Measurements from ENCODE around the gene PIK3R5. TPM values are rescaled to one million over a fixed set of nuclear protein-coding genes. Genes with fewer than 3 reads are reported as not detected.

The PIK3R5 gene
- total RNA-seq, 1 experiment from 2014 or later: not detected

DNA sequence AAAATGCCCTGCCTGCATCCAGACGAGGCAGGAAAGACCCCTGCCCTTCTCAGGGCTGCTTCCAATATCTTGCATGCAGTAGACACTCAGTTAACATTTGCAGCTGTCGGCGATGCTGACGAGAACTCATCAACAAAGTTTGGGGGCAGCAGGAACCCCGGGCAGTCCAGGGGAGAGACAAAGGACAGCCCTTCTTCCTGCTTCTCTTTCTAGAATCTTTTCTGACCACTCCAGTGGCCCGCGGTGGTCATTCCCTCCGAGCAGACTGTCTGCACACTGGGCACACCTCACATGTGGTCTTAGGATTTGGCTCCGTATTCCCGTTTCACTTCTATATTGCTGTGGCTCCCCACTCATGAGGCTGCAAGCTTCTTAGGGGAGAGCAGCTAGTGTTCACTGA lies 135.4 kb downstream of the PIK3R5 start:
- intact Hi-C loops (cut with micrococcal nuclease; ENCODE audit: unreplicated experiment): no loop called here
- Mint-ChIP-seq H3K27me3 (ENCODE audit: insufficient read depth, unreplicated experiment) (no peaks in the 10 kb centered on the region), H3K4me1 (ENCODE audit: low read depth, unreplicated experiment) (no peaks in the 10 kb centered on the region), H3K4me3 (ENCODE audit: unreplicated experiment) (no peak overlapping the region), H3K9me3 (ENCODE audit: unreplicated experiment) (no peaks in the 10 kb centered on the region), H3K36me3 (ENCODE audit: insufficient read depth, unreplicated experiment) (no peaks in the 10 kb centered on the region), H3K27ac (ENCODE audit: unreplicated experiment) (no peak overlapping the region)
- CTCF ChIA-PET: no interaction called here
- Histone ChIP-seq H3K4me3 (ENCODE audit: low read depth, low read length) (no peak overlapping the region), H3K27me3 (replicated peaks; ENCODE audit: control insufficient read depth, insufficient read depth, low read length) (no peaks in the 10 kb centered on the region), H3K9me3 (no peaks in the 10 kb centered on the region), H3K4me1 (no peaks in the 10 kb centered on the region), H3K36me3 (ENCODE audit: control insufficient read depth, insufficient read depth, low read length) (no peaks in the 10 kb centered on the region)
- DNase-seq: no peak
- TF ChIP-seq, protein P1, sequence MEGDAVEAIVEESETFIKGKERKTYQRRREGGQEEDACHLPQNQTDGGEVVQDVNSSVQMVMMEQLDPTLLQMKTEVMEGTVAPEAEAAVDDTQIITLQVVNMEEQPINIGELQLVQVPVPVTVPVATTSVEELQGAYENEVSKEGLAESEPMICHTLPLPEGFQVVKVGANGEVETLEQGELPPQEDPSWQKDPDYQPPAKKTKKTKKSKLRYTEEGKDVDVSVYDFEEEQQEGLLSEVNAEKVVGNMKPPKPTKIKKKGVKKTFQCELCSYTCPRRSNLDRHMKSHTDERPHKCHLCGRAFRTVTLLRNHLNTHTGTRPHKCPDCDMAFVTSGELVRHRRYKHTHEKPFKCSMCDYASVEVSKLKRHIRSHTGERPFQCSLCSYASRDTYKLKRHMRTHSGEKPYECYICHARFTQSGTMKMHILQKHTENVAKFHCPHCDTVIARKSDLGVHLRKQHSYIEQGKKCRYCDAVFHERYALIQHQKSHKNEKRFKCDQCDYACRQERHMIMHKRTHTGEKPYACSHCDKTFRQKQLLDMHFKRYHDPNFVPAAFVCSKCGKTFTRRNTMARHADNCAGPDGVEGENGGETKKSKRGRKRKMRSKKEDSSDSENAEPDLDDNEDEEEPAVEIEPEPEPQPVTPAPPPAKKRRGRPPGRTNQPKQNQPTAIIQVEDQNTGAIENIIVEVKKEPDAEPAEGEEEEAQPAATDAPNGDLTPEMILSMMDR (IDR thresholded peaks at IDR 0.05; ENCODE audit: insufficient read depth in 1 of 2, low read depth in 1 of 2, low read length in 1 of 2, severe bottlenecking in 1 of 2, unreplicated experiment in 1 of 2): no peak
- no TSS peak for BruUV-seq (replicated peaks)
- POLR2A ChIA-PET: interaction anchor here (0.6 kb wide), 1 partner anchor 36 kb away, joined by 3 read pairs; no protein-coding TSS in a partner anchor

DNA sequence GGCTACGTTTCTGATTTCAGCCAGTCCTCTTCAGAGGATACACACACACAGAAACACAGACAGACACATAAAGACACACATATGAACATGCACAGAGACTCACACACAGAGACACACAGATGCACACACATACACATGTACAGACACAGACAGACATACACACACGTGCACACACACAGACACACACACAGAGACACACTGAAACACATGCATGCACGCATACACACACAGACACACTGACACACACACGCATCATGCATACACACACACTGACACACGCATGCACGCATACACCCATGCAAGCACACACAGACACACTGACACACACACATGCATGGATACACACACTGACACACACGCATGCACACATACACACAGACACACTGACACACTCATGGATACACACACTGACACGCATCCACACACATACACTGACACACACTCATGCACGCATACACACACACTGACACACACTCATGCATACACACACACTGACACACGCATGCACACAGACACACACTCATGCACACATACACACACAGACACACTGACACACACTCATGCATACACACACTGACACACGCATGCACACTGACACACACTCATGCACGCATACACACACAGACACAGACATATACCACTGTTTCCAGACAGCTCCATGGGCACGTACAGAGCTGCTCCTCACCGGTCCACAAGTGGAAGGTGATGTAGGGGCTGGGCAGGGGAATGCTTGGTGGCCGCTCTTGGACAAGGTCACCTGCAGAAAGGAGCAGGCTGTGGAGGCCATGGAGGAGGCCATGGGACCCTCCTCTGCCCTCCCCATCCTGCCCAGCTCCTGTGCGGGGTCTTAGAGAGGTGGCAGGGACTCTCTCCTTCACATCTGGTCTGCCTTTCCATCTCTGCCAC lies 136.2 kb downstream of the PIK3R5 start:
- no peaks in the 10 kb centered on the region for H3K4me1 ChIP-seq
- H3K27ac Mint-ChIP-seq (ENCODE audit: unreplicated experiment): no peak overlapping the region
- H3K4me1 Mint-ChIP-seq (ENCODE audit: low read depth, unreplicated experiment): no peaks in the 10 kb centered on the region
- no peaks in the 10 kb centered on the region for H3K9me3 ChIP-seq
- intact Hi-C loops (cut with micrococcal nuclease; ENCODE audit: unreplicated experiment): no loop called here
- H3K9me3 Mint-ChIP-seq (ENCODE audit: unreplicated experiment): no peaks in the 10 kb centered on the region
- no peak overlapping the region for H3K4me3 Mint-ChIP-seq (ENCODE audit: unreplicated experiment)
- no peaks in the 10 kb centered on the region for H3K36me3 ChIP-seq (ENCODE audit: control insufficient read depth, insufficient read depth, low read length)
- no TSS peak for BruUV-seq (replicated peaks)
- ChIA-PET POLR2A (no interaction called here), CTCF (no interaction called here)
- TF ChIP-seq, protein P1 (IDR thresholded peaks at IDR 0.05; ENCODE audit: insufficient read depth in 1 of 2, low read depth in 1 of 2, low read length in 1 of 2, severe bottlenecking in 1 of 2, unreplicated experiment in 1 of 2): no peak
- H3K27me3 ChIP-seq (replicated peaks; ENCODE audit: control insufficient read depth, insufficient read depth, low read length): no peaks in the 10 kb centered on the region
- H3K27me3 Mint-ChIP-seq (ENCODE audit: insufficient read depth, unreplicated experiment): no peaks in the 10 kb centered on the region
- no peaks in the 10 kb centered on the region for H3K36me3 Mint-ChIP-seq (ENCODE audit: insufficient read depth, unreplicated experiment)
- H3K4me3 ChIP-seq (ENCODE audit: low read depth, low read length): no peak overlapping the region
- DNase-seq: no peak

Other genes with a start within 250 kb of the PIK3R5 start
- gene CCDC42, start 220.9 kb downstream of the PIK3R5 start, total RNA-seq (2022): not detected in 2 replicates
- not detected in 2 replicates for gene SPDYE4, start 207.2 kb downstream of the PIK3R5 start, total RNA-seq (2022)
- gene MFSD6L, start 166.3 kb downstream of the PIK3R5 start, total RNA-seq (2022): not detected in 2 replicates
- not detected in 2 replicates for gene PIK3R6, start 98.0 kb downstream of the PIK3R5 start, total RNA-seq (2022)
- gene NTN1, start 55.8 kb upstream of the PIK3R5 start, total RNA-seq (2022): 0.86 and 0.88 TPM in 2 replicates